Right lung (tissue), 5 donors: ENCODE data around the gene CDC25B. TPM values are rescaled to one million over a fixed set of nuclear protein-coding genes. Genes with fewer than 3 reads are reported as not detected.

Experiments
- DNase-seq, 2 donors: peaks; one replicate each; pipeline ENCODE4 v3.0.0-alpha.2; 2013
- polyA plus RNA-seq, 5 donors: library from polyadenylated mRNA; unstranded; fragments of 120-200 nt; gene quantifications; one replicate each; pipeline versions ENCODE4 v1.2.1 to v1.2.3, GENCODE V29; 2013; ENCODE audit warnings: inconsistent platforms in 1 of 5, low replicate concordance in 1 of 5; ENCODE audit not compliant: insufficient read length in 5 of 5, insufficient read depth in 1 of 5

The CDC25B gene
- polyA plus RNA-seq, 5 donors: 47.6 to 63.6 (median 51.1) TPM

DNA sequence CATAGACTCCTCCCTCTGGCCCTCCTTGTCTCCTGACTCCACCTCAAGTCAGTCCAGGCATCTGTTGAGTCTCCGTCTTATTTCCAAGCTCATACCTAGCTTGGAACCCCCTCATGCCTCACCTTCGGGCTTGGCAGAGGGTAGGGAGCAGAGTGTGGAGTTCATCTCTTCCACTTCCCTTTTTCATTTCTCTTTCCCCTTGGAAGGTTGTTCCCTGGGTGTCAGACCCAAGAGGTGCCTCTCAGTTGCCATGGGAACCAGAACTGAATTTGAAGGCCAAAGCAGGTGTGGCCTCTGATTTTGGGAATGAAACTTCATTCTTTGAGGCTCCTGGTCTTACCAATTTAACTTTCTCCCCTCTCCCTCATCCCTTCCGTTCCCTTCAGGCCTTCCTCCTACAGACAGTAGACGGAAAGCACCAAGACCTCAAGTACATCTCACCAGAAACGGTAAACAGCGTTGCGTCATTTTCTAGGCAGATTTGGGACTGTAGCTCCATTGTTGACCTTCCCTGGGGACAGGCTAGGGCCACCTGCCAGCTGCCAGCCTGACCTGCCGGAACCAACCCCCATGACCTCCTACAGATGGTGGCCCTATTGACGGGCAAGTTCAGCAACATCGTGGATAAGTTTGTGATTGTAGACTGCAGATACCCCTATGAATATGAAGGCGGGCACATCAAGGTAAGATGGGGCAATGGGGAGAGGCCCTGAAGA is 6.6 kb downstream of the CDC25B start:
- no peak for DNase-seq

DNA sequence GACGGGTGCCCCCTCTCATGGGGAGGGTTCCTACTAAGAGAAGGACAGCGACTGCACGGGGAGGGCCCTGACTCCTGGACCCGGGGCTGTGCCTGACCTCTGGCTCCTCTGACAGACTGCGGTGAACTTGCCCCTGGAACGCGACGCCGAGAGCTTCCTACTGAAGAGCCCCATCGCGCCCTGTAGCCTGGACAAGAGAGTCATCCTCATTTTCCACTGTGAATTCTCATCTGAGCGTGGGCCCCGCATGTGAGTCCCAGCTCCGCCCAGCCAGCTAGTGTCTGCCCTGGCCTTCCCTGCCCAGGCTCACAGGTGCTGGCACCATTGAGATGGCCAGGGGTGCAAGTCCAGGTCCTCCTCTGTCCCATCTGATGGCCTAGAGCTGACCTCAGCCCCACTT is 7.2 kb downstream of the CDC25B start:
- DNase-seq: no peak

DNA sequence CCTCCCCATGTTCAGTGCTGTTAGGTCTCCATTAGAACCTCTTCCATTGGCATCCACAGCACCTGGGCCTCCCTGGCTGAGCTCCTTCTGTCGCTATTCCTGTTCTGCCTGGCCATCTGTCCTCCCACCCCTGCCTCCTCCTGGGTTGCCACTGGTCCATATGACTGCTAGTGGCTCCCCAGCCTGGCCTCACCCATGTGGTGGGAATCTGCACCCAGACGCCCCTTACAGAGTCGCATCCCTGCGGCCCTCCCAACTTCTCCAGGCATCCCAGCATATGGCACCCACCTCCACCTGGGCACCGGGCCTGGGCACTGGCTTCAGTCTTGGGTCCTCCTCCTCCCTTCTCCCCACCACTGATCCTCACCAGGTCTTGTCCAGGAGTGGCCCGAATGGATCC is 7.7 kb downstream of the CDC25B start:
- DNase-seq: no peak

DNA sequence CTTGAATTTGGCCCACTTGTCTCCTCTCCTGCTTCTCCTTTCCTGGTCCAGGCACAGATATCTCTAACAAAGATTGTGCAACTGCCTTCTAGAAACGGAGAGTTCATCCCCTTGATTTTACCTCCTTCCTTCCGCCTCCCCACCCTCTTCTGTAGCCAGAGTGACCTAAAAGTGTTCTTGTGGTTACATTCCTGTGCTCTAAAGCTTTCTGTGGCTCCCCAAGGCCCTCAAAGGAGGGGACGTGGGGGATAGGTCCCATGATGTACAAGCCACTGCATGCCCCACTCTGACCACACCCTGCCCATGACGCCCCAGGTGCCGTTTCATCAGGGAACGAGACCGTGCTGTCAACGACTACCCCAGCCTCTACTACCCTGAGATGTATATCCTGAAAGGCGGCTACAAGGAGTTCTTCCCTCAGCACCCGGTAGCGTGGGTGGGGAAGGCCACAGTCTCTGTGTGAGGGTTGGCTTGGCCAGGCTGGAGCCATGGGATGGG is 8.2 kb downstream of the CDC25B start:
- DNase-seq: no peak

DNA sequence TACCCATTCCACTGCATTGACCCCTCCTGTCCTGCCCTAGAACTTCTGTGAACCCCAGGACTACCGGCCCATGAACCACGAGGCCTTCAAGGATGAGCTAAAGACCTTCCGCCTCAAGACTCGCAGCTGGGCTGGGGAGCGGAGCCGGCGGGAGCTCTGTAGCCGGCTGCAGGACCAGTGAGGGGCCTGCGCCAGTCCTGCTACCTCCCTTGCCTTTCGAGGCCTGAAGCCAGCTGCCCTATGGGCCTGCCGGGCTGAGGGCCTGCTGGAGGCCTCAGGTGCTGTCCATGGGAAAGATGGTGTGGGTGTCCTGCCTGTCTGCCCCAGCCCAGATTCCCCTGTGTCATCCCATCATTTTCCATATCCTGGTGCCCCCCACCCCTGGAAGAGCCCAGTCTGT is 8.7 kb downstream of the CDC25B start:
- DNase-seq: no peak

DNA sequence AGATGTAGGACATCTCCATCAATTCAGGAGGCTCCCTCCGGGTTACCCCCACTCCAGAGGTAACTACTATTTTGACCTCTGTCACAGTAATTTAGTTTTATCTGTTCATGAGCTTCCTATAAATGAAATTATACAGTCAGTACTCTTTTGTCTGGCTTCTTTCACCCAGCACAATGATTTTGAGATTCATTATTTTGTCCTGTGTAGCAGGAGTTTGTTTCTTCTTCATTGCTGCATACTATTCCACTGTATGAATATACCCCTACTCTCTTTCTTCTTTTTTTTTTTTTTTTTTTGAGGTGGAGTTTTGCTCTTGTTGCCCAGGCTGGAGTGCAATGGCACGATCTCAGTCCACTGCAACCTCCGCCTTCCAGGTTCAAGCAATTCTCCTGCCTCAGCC is 12.4 kb downstream of the CDC25B start:
- no peak for DNase-seq

DNA sequence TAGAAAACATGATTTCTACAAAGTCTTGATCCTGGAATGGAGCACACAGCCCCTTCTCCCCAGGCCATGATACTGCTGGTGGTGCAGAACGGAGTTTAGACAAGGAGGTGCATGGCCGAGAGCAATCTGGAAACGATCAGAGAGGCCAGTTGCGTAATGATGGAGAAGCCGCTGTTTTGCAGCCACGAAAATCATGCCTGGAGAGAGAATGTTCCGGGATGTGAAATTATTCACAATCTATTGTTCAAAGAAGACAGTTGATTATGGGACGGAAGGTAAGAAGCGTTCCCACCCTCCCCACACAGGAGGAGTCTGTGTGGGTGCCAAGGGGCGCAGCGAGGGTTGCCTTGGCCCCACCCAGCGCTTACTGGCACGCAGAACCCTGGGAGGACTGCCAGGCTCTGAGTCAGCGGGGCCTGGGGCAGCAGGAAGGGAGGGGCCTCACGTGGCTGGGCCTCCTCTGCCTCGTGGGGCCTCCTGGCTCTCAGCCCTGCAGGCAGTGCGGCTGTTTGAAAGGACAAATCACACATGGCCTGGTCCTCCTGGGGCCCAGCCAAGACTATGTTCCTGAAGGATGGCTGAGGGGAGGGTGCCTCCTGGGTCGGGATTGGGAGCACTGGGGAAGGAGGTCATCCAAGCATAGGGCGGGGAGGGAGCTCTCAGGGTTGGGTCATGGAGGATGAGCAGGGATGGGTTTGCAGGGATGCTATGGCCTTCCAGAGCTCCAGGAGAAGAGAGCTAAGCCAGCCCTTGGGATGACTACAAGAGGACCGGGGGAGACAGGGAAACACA is 15.6 kb downstream of the CDC25B start:
- peak; percentile 99 for DNase-seq

DNA sequence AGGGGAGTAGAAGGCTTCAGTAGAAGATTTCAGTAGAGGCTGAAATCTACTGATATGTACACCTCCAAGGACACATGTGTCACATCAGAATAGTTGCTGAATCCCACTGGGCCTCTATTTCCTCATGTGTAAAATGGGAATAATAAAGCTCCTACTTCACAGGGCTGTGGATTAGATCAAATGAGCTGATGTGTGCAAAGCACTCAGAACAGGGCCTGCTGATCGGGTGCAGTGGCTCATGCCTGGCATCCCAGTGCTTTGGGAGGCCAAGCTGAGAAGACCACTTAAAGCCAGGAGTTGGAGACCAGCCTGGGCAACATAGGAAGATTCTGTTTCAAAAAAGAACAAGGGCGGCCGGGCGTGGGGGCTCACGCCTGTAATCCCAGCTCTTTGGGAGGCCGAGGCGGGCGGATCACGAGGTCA is 16.2 kb downstream of the CDC25B start:
- DNase-seq: no peak

DNA sequence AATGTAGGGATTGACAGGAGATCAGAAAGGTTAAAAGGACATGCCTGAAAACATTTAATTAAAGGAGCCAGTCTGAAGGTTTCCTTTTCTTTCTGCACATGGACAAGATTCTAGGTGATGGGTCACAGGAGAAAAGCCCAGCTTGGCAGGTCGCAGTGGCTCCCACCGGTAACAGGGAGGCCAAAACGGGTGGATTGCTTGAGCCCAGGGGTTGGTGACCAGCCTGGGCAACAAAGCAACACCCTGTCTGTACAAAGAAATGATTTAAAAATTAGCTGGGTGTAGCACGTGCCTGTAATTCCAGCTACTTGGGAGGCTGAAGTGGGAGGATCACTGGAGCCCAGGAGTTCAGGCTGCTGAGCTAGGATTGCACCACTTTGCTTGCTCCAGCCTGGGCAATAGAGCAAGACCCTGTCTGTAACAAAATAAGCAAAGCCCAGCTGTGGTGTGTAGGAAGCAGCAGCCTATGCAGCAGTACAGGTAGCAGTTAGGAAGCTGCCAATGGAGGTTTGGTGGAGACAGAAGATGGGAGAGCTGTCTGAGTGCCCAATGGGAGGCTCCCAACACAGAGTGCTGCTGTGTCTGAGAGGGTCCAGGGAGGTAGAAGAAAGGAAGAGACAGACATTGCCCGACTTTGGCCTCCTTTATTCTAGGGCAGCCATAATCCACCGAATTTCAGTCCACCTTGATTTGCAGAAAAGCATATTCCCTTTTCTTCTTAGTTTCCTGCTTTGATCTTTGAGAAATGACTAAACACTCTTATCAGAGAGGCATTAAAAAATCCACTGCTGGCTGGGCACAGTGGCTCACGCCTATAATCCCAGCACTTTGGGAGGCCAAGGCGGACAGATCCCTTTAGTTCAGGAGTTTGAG is 17.1 kb downstream of the CDC25B start:
- DNase-seq: no peak

DNA sequence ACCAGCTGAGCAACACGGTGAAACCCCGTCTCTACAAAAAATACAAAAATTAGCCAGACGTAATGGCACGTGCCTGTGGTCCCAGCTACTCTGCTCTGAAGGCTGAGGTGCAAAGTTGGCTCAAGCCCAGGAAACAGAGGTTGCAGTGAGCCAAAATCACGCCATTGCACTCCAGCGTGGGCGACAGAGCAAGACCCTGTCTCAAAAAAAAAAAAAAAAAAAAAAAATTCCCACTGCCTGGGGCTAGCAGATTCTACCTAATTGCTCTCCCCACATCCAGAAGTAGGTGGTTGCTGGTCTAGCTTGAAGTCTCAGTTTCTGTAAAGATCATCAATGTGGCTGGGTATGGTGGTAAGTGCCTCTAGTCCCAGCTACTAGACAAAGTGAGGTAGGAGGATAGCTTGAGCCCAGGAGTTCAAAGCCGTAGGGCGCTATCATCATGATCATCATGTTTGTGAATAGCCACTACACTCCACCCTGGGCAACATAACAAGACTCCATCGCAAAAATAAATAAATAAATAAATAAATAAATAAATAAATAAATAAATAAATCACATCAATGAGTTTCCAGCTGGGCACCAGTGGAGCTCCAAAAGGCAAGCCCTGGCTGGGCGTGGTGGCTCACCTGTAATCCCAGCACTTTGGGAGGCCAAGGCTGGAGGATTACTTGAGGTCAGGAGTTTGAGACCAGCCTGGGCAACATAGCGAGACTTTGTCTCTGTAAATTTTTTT is 17.9 kb downstream of the CDC25B start:
- no peak for DNase-seq

DNA sequence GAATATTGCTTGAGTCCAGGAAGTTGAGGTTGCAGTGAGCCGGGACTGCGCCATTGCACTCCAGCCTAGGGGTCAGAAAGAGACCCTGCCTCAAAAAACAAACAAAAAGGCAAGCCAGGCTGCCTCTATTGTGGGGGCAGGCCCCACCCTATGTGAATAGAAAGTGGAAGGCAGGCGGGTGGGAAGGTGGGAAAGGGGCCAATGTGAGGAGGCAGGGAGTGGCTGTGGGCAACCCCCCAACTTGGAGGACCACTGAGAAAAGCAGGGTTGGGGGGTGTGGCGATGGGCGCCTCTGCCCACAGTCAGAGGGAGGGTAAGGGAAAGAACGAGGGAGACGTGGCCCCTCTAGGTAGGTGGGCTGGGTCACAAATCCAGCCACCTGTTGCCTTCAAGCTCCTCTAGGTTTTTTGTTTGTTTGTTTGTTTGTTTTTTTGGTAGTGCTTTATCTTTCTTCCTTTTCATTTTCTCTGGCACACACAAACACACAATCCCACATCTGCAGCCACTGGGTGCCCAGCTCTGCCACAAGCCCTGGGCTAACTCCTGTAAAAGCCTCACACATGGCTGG is 18.9 kb downstream of the CDC25B start:
- DNase-seq: no peak

DNA sequence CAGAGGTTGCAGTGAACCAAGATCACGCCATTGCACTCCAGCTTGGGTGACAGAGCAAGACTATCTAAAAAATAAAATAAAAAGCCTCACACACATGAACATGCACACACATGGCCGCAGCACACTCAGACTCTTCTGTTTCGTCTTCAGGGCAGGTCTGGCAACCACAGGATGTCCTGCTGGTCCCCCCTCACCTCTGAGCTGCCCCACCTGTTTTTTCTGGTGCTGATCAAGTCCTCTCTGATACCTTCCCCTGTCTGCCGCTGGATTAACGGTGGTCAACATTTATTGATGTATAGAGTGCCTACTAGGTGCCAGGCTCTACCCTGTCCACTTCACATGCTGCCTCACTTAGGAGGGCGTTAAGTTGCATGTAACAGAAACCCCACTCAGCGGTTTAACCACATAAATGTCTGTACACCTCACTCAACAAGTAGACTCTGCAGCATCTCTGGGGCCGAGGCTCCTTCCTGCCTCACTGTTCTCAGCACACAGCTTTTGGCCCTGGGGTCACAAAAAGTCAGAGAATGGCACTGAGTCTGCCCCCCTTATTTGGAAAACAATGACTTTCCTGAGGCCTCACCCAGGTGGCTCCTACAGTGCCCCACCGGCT is 19.7 kb downstream of the CDC25B start:
- no peak for DNase-seq

DNA sequence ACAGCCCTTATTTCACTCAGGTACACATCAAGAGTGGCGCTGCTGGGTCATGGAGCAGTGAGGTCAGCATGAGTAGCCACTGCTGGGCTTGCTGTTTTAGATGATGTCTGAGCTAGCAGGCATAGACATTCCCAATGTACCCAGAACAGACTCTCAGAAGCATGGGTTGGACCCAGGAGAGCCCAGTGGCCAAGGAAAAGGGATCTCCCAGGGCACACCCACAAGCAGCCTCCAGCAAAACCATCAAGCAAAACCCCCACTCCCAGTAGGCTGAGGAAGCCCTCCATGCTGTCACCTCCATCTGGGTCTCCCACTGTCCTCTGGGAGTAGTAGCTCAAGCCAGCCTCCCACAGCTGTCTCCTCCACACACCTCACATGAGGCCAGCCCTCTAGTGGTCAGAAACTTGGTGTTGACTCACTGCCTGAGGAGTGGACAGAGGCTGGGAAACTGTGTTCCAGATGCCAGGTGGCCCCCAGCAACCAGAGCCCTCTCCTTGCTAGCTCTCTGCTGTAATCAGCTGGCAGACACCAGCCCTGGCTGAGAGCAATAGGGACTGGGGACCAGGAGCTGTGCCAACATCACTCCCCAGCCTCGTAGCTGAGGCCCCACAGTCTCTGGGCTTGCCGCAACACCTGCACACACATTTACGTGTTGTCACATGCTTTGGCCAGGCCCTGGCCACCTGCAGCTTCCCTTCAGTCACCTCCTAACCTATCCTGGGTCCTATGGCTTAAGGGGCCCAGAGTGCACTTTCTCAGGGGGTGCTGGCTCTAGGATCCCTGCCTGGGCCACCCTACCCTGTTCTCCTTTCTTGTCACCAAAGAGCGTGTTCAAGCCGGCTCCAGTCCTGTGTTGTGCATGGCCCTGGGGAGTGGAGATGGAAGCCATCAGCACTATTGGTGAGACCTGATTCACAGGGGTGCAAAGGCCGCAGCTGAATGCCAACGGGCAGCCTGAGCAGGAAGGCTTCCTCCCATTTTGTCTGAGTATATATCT is 22.3 kb downstream of the CDC25B start:
- DNase-seq: peak in 1 of 2 donors; percentile 56

DNA sequence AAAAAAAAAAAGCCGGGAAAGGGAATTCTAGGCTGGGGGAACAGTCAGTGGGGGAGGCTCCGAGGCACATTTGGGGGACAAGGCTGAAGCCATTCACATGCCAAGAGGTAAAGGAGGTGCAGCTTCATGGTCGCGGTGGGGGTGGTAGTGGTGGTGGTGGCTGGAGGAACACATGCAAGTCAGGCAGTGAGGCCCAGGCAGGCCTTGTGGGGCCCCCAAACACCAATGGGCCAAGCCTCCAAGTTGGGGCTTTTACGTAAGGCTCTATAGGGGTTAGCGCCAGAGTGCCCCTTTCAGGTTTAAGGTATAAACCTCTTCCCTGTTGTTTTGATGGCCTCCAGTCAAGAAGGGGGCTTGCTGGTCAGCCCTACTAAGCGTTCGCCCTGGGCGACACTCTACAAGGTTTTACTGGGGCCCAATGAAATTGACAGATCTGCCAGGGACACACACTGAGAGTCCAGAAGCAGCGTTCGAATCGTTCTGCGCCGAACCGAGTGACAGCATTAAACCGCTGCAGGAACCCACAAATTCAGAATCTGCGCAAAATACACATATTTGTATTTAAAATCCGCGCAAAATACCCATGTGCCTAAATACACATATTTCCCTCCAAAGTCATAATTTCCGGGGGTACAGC is 23.4 kb downstream of the CDC25B start:
- no peak for DNase-seq

DNA sequence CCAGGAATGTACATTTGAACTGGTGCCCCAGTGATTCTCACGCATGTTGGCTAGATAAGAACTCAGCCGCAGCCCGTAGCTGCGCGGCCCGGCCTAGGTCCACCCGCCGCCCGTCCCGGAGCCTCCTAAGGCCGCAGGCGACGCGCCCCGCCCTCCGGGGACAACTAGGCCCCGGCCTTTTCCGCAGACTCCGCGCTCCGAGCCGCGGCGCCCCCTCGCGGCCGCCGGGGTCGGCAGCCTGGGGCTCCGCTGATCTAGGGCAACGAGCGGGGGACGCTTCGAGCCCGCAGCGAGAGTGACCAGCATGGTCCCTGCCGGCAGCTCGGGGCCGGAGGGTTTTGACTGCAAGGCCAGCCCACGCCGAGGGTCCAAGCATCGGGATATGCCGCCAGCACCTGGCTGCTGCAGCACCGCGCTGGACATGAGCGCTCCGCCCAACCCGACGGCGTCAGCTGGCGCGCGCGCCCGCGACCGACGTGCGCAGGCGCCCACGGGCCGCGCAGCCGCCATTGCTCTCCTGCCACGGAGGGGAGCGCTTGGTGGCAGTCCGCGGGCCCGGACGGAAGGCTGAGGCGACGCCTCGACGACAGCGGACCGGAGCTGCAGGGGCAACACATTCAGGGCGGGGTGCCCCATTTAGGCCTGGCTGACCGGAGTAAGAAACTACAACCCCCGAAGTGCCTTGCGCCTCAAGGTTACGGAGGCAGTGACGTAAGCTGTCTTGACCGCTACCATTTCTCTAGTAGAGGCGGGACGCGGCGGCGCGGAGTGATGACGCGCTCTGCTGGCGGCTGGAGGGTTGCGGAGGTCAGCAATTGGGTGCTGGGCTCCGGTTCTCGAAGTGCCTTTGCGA is 24.2 kb downstream of the CDC25B start, which contains the start of gene AP5S1:
TSS of gene AP5S1 (plus strand) at position 500 of the 853 bp plus-strand sequence. CDS start 1,571 bp downstream, outside the sequence.
- DNase-seq: peak; percentile 98

DNA sequence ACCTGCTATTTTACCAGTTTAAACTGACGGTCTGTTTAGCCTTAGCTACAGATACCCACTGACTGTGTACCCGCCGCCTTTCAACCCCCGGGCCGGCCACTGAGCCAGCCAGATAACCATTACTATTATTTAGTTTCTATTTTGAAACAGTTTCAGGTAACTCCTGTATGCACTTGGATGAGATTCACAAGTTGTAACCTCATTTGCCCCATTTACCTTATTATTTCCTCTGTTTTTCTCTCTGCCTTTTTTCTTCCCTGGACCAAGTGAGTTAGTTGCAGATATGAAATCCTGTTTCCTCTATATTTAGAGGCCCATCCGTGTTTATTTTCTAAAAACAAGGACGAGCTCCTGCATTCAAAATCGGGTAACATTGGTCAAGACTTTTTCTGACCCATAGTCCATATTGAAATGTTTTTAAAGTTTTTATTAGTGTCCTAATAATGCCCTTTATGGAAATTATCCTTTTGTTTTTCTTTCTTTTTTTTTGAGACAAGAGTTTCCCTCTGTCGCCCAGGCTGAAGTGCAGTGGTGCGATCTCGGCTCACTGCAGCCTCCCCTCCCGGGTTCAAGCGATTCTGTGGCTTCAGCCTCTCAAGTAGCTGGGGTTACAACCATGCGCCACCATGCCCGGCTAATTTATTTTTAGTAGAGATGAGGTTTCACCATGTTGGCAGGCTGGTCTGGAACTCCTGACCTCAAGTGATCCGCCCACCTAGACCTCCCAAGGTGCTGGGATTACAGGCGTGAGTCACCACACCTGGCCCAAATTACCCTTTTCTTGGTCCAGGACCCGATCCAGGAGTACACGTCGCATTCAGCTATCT is 25.0 kb downstream of the CDC25B start:
- DNase-seq: no peak

DNA sequence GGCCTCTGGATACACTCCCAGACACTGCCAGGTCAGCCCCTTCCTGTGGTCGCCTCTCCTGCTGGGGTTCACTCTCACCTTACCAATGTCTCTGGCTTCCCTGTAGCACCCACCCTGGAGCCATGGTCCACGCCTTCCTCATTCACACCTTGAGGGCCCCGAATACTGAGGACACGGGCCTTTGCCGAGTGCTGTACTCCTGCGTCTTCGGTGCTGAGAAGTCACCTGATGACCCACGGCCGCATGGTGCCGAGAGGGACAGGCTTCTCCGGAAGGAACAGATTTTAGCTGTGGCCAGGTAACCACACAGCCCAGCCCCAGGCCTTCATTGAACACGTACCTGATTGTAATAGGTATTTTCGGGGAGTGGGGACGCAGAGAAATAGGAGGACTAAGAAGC is 25.9 kb downstream of the CDC25B start:
- DNase-seq: no peak
